ENCODE measurements around the gene ITFG1.
"Not testable (repeated sequence)": the region's sequence is repeated elsewhere in the genome, so short reads cannot be mapped to it uniquely, and the experiment has no call there.

ITFG1 gene

GRCh38 chr16:47180073-47180472 lies 280.8 kb downstream of the ITFG1 start:
- TF ChIP-seq CTCF (IDR thresholded peaks at IDR 0.05; ENCODE audit: extremely low read depth, missing control alignments): no peak
- DNase-seq (ENCODE audit: low spot score): no peak

GRCh38 chr16:47175152-47175551 lies 285.7 kb downstream of the ITFG1 start:
- no peak for TF ChIP-seq CTCF (IDR thresholded peaks at IDR 0.05; ENCODE audit: extremely low read depth, missing control alignments)
- no peak for DNase-seq (ENCODE audit: low spot score)

- no peak for DNase-seq (ENCODE audit: low spot score)
- TF ChIP-seq CTCF (IDR thresholded peaks at IDR 0.05; ENCODE audit: extremely low read depth, missing control alignments): no peak
Observed at GRCh38 chr16:47162670-47163420, 298.0 kb downstream of the ITFG1 start.

GRCh38 chr16:47161464-47161863 lies 299.4 kb downstream of the ITFG1 start:
- TF ChIP-seq CTCF (IDR thresholded peaks at IDR 0.05; ENCODE audit: extremely low read depth, missing control alignments): no peak
- DNase-seq (ENCODE audit: low spot score): no peak

- DNase-seq (ENCODE audit: low spot score): no peak
- no peak for TF ChIP-seq CTCF (IDR thresholded peaks at IDR 0.05; ENCODE audit: extremely low read depth, missing control alignments)
Observed at GRCh38 chr16:47160422-47160821, 300.4 kb downstream of the ITFG1 start.

- TF ChIP-seq CTCF (IDR thresholded peaks at IDR 0.05; ENCODE audit: extremely low read depth, missing control alignments): no peak
- no peak for DNase-seq (ENCODE audit: low spot score)
Observed at GRCh38 chr16:47158992-47159391, 301.9 kb downstream of the ITFG1 start.

GRCh38 chr16:47156680-47157215 lies 304.1 kb downstream of the ITFG1 start:
- TF ChIP-seq CTCF (IDR thresholded peaks at IDR 0.05; ENCODE audit: extremely low read depth, missing control alignments): no peak
- no peak for DNase-seq (ENCODE audit: low spot score)

- DNase-seq (ENCODE audit: low spot score): not testable (repeated sequence)
Observed at GRCh38 chr16:47152501-47152900, 308.4 kb downstream of the ITFG1 start.

Measured in GM20000 (cell line).